B cell (primary cell): ENCODE results near the gene MARCHF3. TPM values are rescaled to one million over a fixed set of nuclear protein-coding genes. Genes with fewer than 3 reads are reported as not detected.

Experiments
- ATAC-seq: fragments of 200-7000 bp; cut with Tn5 transposase; one replicate; pipeline ENCODE4 v1.10.0; 2021; ENCODE audit warnings: low read depth, mild to moderate bottlenecking, moderate number of reproducible peaks, moderate library complexity
- CTCF ChIA-PET: fragments of 350-600 bp; sonication (Branson Sonifier 250); formaldehyde crosslinking; loops from one replicate; lab custom pipeline; 2021; ENCODE audit warnings: antibody characterized with exemption, inconsistent platforms; lab: Charles Lee
- POLR2A ChIA-PET: fragments of 350-600 bp; sonication (Branson Sonifier 250); formaldehyde crosslinking; loops from one replicate; lab custom pipeline; 2021; ENCODE audit warnings: antibody characterized with exemption; lab: Charles Lee
- DNase-seq: peaks from one replicate; pipeline ENCODE4 v3.0.0; 2013
- H2AFZ ChIP-seq: 2 replicates; pipeline ENCODE4 v1.6.1; 2012; ENCODE audit warnings: mild to moderate bottlenecking, low read depth, low read length; ENCODE audit not compliant: insufficient read depth, poor library complexity, severe bottlenecking
- H3K27ac ChIP-seq, 2 donors: 1 replicate in 1 of 2; 2 replicates in 1 of 2; pipeline ENCODE4 v1.5.1; 2012 to 2013; ENCODE audit warnings: low read length in 2 of 2, mild to moderate bottlenecking in 2 of 2, moderate library complexity in 1 of 2
- H3K27me3 ChIP-seq, 4 experiments: fragments of 200-600 bp in 1 of 4; sonication (generic) in 1 of 4; replicated peaks in 1 of 4; 1 replicate in 2 of 4; 2 replicates in 2 of 4; pipeline versions ENCODE4 v1.6.1 to v1.7.0; 2013 to 2016; ENCODE audit warnings: low read length in 3 of 4, mild to moderate bottlenecking in 2 of 4, mixed read lengths in 1 of 4, moderate library complexity in 1 of 4; ENCODE audit not compliant: insufficient read depth in 4 of 4, control insufficient read depth in 3 of 4; ENCODE audit errors: control extremely low read depth in 1 of 4
- H3K36me3 ChIP-seq, 2 experiments: replicated peaks in 1 of 2; 1 replicate in 1 of 2; 2 replicates in 1 of 2; pipeline versions ENCODE4 v1.6.1 to v1.7.1; 2013; ENCODE audit warnings: low read length in 1 of 2; ENCODE audit not compliant: insufficient read depth in 2 of 2, control insufficient read depth in 1 of 2; ENCODE audit errors: control extremely low read depth in 1 of 2, extremely low read depth in 1 of 2
- H3K4me1 ChIP-seq, 2 donors: fragments of 200-600 bp in 1 of 2; sonication (generic) in 1 of 2; 1 replicate in 1 of 2; 2 replicates in 1 of 2; pipeline versions ENCODE4 v1.5.1 to v1.6.1; 2013 to 2017; ENCODE audit warnings: low read length in 2 of 2; ENCODE audit not compliant: control insufficient read depth in 2 of 2, insufficient read depth in 2 of 2
- H3K4me2 ChIP-seq: replicated peaks from 2 replicates; pipeline ENCODE3; 2012; ENCODE audit warnings: mild to moderate bottlenecking, low read depth, low read length; ENCODE audit not compliant: poor library complexity, severe bottlenecking
- H3K4me3 ChIP-seq, 5 experiments: fragments of 200-600 bp in 1 of 5; sonication (generic) in 1 of 5; 1 replicate in 3 of 5; 2 replicates in 2 of 5; pipeline versions ENCODE4 v1.5.1 to v1.7.0; 2011 to 2016; ENCODE audit warnings: low read length in 4 of 5, mild to moderate bottlenecking in 4 of 5, low read depth in 2 of 5, control low read depth in 1 of 5, moderate library complexity in 1 of 5; ENCODE audit not compliant: insufficient read depth in 1 of 5; ENCODE audit errors: control extremely low read depth in 1 of 5, extremely low read depth in 1 of 5
- H3K79me2 ChIP-seq: fragments of 200-600 bp; sonication (generic); one replicate; pipeline ENCODE4 v1.6.0; 2016; ENCODE audit warnings: low read length; ENCODE audit not compliant: control insufficient read depth, insufficient read depth
- H3K9ac ChIP-seq: fragments of 200-600 bp; sonication (generic); 2 replicates; pipeline ENCODE4 v1.6.1; 2017; ENCODE audit warnings: mild to moderate bottlenecking, low read length, moderate library complexity
- H3K9me3 ChIP-seq, 3 donors: one replicate each; pipeline versions ENCODE4 v1.6.1 to v1.7.1; 2013; ENCODE audit warnings: low read length in 2 of 3; ENCODE audit not compliant: control insufficient read depth in 2 of 3, insufficient read depth in 1 of 3; ENCODE audit errors: control extremely low read depth in 1 of 3
- H4K20me1 ChIP-seq: 2 replicates; pipeline ENCODE4 v1.6.0; 2012; ENCODE audit warnings: mild to moderate bottlenecking, low read length; ENCODE audit not compliant: insufficient read depth, control insufficient read depth, poor library complexity, severe bottlenecking
- H3K27ac Mint-ChIP-seq: one replicate; pipeline ENCODE4 v1.8.0; 2021; ENCODE audit warnings: mixed read lengths
- H3K27me3 Mint-ChIP-seq: one replicate; pipeline ENCODE4 v1.8.0; 2021; ENCODE audit warnings: mixed read lengths
- H3K4me1 Mint-ChIP-seq: one replicate; pipeline ENCODE4 v1.8.0; 2021; ENCODE audit warnings: mixed read lengths
- H3K4me3 Mint-ChIP-seq: one replicate; pipeline ENCODE4 v1.8.0; 2021; ENCODE audit warnings: mixed read lengths
- H3K9me3 Mint-ChIP-seq: one replicate; pipeline ENCODE4 v1.8.0; 2022; ENCODE audit warnings: mixed read lengths; ENCODE audit not compliant: insufficient read depth
- CTCF ChIP-seq: fragments of 200-600 bp; IDR thresholded peaks from one replicate; pipeline ENCODE4 v1.8.0; 2022; ENCODE audit warnings: antibody characterized with exemption, mild to moderate bottlenecking
- EZH2 ChIP-seq: IDR thresholded peaks from 2 replicates; pipeline ENCODE4 v1.6.1; 2012; ENCODE audit warnings: borderline replicate concordance, low read depth, mild to moderate bottlenecking, moderate library complexity, low read length; ENCODE audit not compliant: insufficient read depth, poor library complexity, severe bottlenecking
- WGBS: methylation state at CpG from one replicate; pipeline ENCODE4 v1.1.5; 2013; ENCODE audit warnings: missing lambda C conversion rate; ENCODE audit not compliant: insufficient coverage; 5-methylcytosine and 5-hydroxymethylcytosine counted together
- intact Hi-C: fragments of 100-400 bp; cut with micrococcal nuclease; formaldehyde crosslinking; loops from one replicate; pipeline ENCODE4 v1.10.0; 2022
- polyA plus RNA-seq: library from polyadenylated mRNA; depleted of rRNA; stranded (reverse); fragments of >200 nt; gene quantifications from 2 replicates; pipeline ENCODE4 v1.2.3, GENCODE V29; 2012
- total RNA-seq, 2 donors: library from RNA; stranded (reverse); fragments of 120-200 nt in 1 of 2; gene quantifications; 1 replicate in 1 of 2; 2 replicates in 1 of 2; pipeline versions ENCODE4 v1.2.3 to v1.2.4, GENCODE V29; 2013 to 2022

Gene MARCHF3
- total and polyA plus RNA-seq, 2 donors (not counting 1 experiment from before 2014, with no cell fraction given): 31.6 to 35.0 TPM

- Mint-ChIP-seq H3K9me3 (no peaks in the 10 kb centered on the region), H3K27ac (no peak overlapping the region), H3K4me1 (peaks cover 42% of the 10 kb centered on the region), H3K27me3 (no peaks in the 10 kb centered on the region), H3K4me3 (no peak overlapping the region)
- Histone ChIP-seq H3K27ac (no peak overlapping the region), H3K27me3 (no peaks in the 10 kb centered on the region), H4K20me1 (peaks cover 38% of the 10 kb centered on the region), H3K9me3 (no peaks in the 10 kb centered on the region), H3K4me2 (no peak overlapping the region), H2AFZ (no peak overlapping the region), H3K4me3 (no peak overlapping the region), H3K4me1 (peaks cover 6 to 9% of the 10 kb centered on the region in 2 donors), H3K36me3 (no peaks in the 10 kb centered on the region), H3K79me2 (peaks cover 42% of the 10 kb centered on the region), H3K9ac (no peak overlapping the region)
- ChIA-PET CTCF (no interaction called here), POLR2A (no interaction called here)
- ATAC-seq: no peak
- no peak for DNase-seq
- 99% methylated on average over 6 of the region's 9 CpGs for WGBS
- intact Hi-C loops: no loop called here
- TF ChIP-seq EZH2: no peak
- no peak for TF ChIP-seq CTCF
These were observed 105.9 kb downstream of the MARCHF3 start for GRCh38 chr5:126924331-126925033.

- no peak overlapping the region for H3K27ac Mint-ChIP-seq
- H3K36me3 ChIP-seq: peaks cover 0 to 17% of the 10 kb centered on the region in 2 experiments
- H3K9me3 ChIP-seq: no peaks in the 10 kb centered on the region
- no peak overlapping the region for H3K4me3 ChIP-seq
- no peaks in the 10 kb centered on the region for H3K9me3 Mint-ChIP-seq
- CTCF ChIA-PET: interaction anchor here (1.1 kb wide), 1 partner anchor 11 kb away, joined by 7 read pairs; no protein-coding TSS in a partner anchor
- H2AFZ ChIP-seq: no peak overlapping the region
- WGBS: 86% methylated on average over 9 of the region's 9 CpGs
- H3K79me2 ChIP-seq: peaks cover 24% of the 10 kb centered on the region
- peaks cover 6 to 7% of the 10 kb centered on the region in 2 donors for H3K4me1 ChIP-seq
- DNase-seq: no peak
- H3K4me3 Mint-ChIP-seq: no peak overlapping the region
- H4K20me1 ChIP-seq: peaks cover 32% of the 10 kb centered on the region
- intact Hi-C loops: no loop called here
- no peaks in the 10 kb centered on the region for H3K27me3 Mint-ChIP-seq
- no peak overlapping the region for H3K9ac ChIP-seq
- no peaks in the 10 kb centered on the region for H3K27me3 ChIP-seq
- H3K4me1 Mint-ChIP-seq: peaks cover 31% of the 10 kb centered on the region
- H3K27ac ChIP-seq: no peak overlapping the region
- H3K4me2 ChIP-seq: no peak overlapping the region
- no peak for ATAC-seq
- TF ChIP-seq EZH2: no peak
- no peak for TF ChIP-seq CTCF
- POLR2A ChIA-PET: no interaction called here
These were observed 108.9 kb downstream of the MARCHF3 start for GRCh38 chr5:126921241-126922091.
